GM12891 (cell line): Measurements from ENCODE around the gene ATAD5.

ENCODE experiments used
- PAX5 ChIP-seq: IDR thresholded peaks from 2 replicates; pipeline ENCODE4 v1.6.1; 2011; ENCODE audit warnings: low read length, moderate library complexity, mild to moderate bottlenecking; ENCODE audit not compliant: insufficient read depth, severe bottlenecking
- POLR2A ChIP-seq: IDR thresholded peaks from 2 replicates; pipeline ENCODE4 v1.6.1; 2011; ENCODE audit warnings: low read depth, low read length, control low read depth
- POLR2AphosphoS5 ChIP-seq: IDR thresholded peaks from 2 replicates; pipeline ENCODE4 v1.6.1; 2011; ENCODE audit warnings: low read depth, low read length, control low read depth
- POU2F2 ChIP-seq: IDR thresholded peaks from 2 replicates; pipeline ENCODE4 v1.6.1; 2011; ENCODE audit warnings: low read depth, mild to moderate bottlenecking, control low read depth, low read length, moderate library complexity
- SPI1 ChIP-seq: IDR thresholded peaks from 2 replicates; pipeline ENCODE4 v1.6.1; 2011; ENCODE audit warnings: low read depth, low read length, control low read depth
- TAF1 ChIP-seq: IDR thresholded peaks from 2 replicates; pipeline ENCODE4 v1.6.1; 2011; ENCODE audit warnings: low read depth, low read length, control low read depth

DNA sequence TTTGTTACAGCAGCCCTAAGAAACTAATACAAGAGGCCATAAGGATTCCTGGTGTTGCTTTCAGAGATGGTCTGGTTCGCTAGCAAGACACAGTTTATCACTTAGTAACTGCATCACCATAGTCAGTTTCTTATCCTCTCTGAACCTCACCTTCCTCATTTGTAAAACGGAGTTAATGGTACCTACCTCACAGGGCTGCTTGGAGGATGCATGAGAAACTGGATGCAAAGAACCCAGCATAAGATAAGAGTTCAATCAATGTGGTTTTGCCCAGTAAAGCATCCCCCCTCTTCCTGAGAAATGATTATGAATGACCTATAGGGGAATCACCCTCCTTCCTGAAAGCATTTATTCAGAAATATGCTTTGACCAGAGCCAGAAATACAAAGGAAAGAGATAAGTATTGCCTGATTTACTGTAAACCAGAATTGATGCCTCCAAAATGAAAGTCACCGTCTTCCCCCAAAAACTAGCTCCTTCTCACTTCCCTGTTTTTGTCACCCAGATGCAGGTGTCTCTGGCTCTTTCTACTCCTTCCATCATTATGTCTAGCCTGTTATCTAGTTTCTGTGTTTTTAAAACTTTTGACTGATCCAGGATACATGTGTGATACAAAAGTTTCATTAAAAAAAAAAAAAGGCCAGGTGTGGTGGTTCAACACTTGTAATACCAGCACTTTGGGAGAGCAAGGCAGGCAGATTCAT, 77.1 kb downstream of the ATAD5 start:
- TF ChIP-seq TAF1 (no peak), POLR2A (no peak), POLR2AphosphoS5 (no peak), POU2F2 (no peak), SPI1 (peak; percentile 85), PAX5 (no peak)
